HepG2 (cell line): ENCODE measurements around the gene SECTM1. TPM values are rescaled to one million over a fixed set of nuclear protein-coding genes. Genes with fewer than 3 reads are reported as not detected.

Source experiments
- CREB1 ChIP-seq, 2 experiments: fragments of 450-650 bp in 1 of 2; IDR thresholded peaks; 2 replicates each; pipeline ENCODE4 v1.6.1; 2016 to 2017; ENCODE audit warnings: control low read depth in 1 of 2, mild to moderate bottlenecking in 1 of 2, missing compliant biosample characterization in 1 of 2, missing genetic modification characterization in 1 of 2
- ETV6 ChIP-seq: sonication (generic); formaldehyde crosslinking; conservative IDR thresholded peaks from 2 replicates; pipeline ENCODE4 v1.4.0; 2020; ENCODE audit warnings: missing genetic modification reagents
- GATAD1 ChIP-seq: IDR thresholded peaks from 2 replicates; pipeline ENCODE4 v1.6.1; 2016; ENCODE audit warnings: missing genetic modification reagents, missing compliant biosample characterization
- KDM3A ChIP-seq: IDR thresholded peaks from 2 replicates; pipeline ENCODE4 v1.6.1; 2018; ENCODE audit warnings: low read depth, missing compliant biosample characterization
- PITX1 ChIP-seq: sonication (generic); formaldehyde crosslinking; IDR thresholded peaks from 2 replicates; pipeline ENCODE4 v1.5.1; 2020; ENCODE audit warnings: mild to moderate bottlenecking, missing genetic modification reagents
- POLR2AphosphoS5 ChIP-seq: IDR thresholded peaks from 2 replicates; pipeline ENCODE4 v1.6.1; 2012; ENCODE audit warnings: low read depth, low read length
- SETDB1 ChIP-seq: sonication (generic); formaldehyde crosslinking; IDR thresholded peaks from 2 replicates; pipeline ENCODE4 v1.5.1; 2020; ENCODE audit warnings: missing genetic modification reagents, mild to moderate bottlenecking, borderline replicate concordance
- THYN1 ChIP-seq: sonication (generic); formaldehyde crosslinking; IDR thresholded peaks from 2 replicates; pipeline ENCODE4 v1.8.1; 2023; ENCODE audit warnings: low read depth, mild to moderate bottlenecking, moderate library complexity, missing genetic modification reagents, borderline replicate concordance
- ZBTB14 ChIP-seq: sonication (generic); formaldehyde crosslinking; IDR thresholded peaks from 2 replicates; pipeline ENCODE4 v1.4.0; 2020; ENCODE audit warnings: missing genetic modification reagents
- ZNF329 ChIP-seq: sonication (generic); formaldehyde crosslinking; IDR thresholded peaks from 2 replicates; pipeline ENCODE4 v1.9.0; 2021; ENCODE audit warnings: low read depth, mild to moderate bottlenecking, missing genetic modification reagents
- ZNF839 ChIP-seq: sonication (generic); formaldehyde crosslinking; IDR thresholded peaks from 2 replicates; pipeline ENCODE4 v1.4.0; 2020; ENCODE audit warnings: missing genetic modification reagents, mild to moderate bottlenecking, borderline replicate concordance
- ZSCAN21 ChIP-seq: sonication (generic); formaldehyde crosslinking; IDR thresholded peaks from 2 replicates; pipeline ENCODE4 v1.8.0; 2022; ENCODE audit warnings: mild to moderate bottlenecking, missing genetic modification reagents, moderate library complexity, borderline replicate concordance
- polyA plus RNA-seq, 8 experiments: library from polyadenylated mRNA; depleted of rRNA in 3 of 8; stranded (reverse) in 7 of 8; unstranded in 1 of 8; fragments of >200 nt; fragmentation: Illumina TruSeq in 4 of 8; extraction: Trizol in 4 of 8; gene quantifications; 2 replicates each; pipeline versions ENCODE4 v1.2.1 to v1.2.3, GENCODE V29; 2011 to 2016; ENCODE audit warnings: low read depth in 4 of 8, missing spikeins in 1 of 8, mixed read lengths in 1 of 8; ENCODE audit not compliant: insufficient read depth in 1 of 8
- total RNA-seq, 5 experiments: library from RNA; depleted of rRNA; stranded (reverse); fragments of >200 nt; fragmentation: Illumina TruSeq; extraction: Trizol; gene quantifications; 2 replicates each; pipeline ENCODE4 v1.2.3, GENCODE V29; 2016; ENCODE audit warnings: low read depth in 1 of 5
- TF ChIP-seq, protein P1 (sequence below): sonication (generic); formaldehyde crosslinking; IDR thresholded peaks from 2 replicates; pipeline ENCODE4 v1.4.0; 2020; ENCODE audit warnings: missing genetic modification reagents
- TF ChIP-seq, protein P2 (sequence below): sonication (generic); formaldehyde crosslinking; IDR thresholded peaks from 2 replicates; pipeline ENCODE4 v1.8.0; 2022; ENCODE audit warnings: missing genetic modification reagents, mild to moderate bottlenecking, moderate library complexity, borderline replicate concordance
- TF ChIP-seq, protein P3 (sequence below): sonication (generic); formaldehyde crosslinking; IDR thresholded peaks from 2 replicates; pipeline ENCODE4 v1.4.0; 2020; ENCODE audit warnings: mild to moderate bottlenecking, low read depth, missing genetic modification reagents

The SECTM1 gene
- total and polyA plus RNA-seq, 2 of the 13 experiments (the other 11 are each of a cell fraction or from before 2014, with no cell fraction given), result 3.5 to 5.3 TPM

- TF ChIP-seq, protein P1, sequence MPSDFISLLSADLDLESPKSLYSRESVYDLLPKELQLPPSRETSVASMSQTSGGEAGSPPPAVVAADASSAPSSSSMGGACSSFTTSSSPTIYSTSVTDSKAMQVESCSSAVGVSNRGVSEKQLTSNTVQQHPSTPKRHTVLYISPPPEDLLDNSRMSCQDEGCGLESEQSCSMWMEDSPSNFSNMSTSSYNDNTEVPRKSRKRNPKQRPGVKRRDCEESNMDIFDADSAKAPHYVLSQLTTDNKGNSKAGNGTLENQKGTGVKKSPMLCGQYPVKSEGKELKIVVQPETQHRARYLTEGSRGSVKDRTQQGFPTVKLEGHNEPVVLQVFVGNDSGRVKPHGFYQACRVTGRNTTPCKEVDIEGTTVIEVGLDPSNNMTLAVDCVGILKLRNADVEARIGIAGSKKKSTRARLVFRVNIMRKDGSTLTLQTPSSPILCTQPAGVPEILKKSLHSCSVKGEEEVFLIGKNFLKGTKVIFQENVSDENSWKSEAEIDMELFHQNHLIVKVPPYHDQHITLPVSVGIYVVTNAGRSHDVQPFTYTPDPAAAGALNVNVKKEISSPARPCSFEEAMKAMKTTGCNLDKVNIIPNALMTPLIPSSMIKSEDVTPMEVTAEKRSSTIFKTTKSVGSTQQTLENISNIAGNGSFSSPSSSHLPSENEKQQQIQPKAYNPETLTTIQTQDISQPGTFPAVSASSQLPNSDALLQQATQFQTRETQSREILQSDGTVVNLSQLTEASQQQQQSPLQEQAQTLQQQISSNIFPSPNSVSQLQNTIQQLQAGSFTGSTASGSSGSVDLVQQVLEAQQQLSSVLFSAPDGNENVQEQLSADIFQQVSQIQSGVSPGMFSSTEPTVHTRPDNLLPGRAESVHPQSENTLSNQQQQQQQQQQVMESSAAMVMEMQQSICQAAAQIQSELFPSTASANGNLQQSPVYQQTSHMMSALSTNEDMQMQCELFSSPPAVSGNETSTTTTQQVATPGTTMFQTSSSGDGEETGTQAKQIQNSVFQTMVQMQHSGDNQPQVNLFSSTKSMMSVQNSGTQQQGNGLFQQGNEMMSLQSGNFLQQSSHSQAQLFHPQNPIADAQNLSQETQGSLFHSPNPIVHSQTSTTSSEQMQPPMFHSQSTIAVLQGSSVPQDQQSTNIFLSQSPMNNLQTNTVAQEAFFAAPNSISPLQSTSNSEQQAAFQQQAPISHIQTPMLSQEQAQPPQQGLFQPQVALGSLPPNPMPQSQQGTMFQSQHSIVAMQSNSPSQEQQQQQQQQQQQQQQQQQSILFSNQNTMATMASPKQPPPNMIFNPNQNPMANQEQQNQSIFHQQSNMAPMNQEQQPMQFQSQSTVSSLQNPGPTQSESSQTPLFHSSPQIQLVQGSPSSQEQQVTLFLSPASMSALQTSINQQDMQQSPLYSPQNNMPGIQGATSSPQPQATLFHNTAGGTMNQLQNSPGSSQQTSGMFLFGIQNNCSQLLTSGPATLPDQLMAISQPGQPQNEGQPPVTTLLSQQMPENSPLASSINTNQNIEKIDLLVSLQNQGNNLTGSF, result no peak
- TF ChIP-seq, protein P2, sequence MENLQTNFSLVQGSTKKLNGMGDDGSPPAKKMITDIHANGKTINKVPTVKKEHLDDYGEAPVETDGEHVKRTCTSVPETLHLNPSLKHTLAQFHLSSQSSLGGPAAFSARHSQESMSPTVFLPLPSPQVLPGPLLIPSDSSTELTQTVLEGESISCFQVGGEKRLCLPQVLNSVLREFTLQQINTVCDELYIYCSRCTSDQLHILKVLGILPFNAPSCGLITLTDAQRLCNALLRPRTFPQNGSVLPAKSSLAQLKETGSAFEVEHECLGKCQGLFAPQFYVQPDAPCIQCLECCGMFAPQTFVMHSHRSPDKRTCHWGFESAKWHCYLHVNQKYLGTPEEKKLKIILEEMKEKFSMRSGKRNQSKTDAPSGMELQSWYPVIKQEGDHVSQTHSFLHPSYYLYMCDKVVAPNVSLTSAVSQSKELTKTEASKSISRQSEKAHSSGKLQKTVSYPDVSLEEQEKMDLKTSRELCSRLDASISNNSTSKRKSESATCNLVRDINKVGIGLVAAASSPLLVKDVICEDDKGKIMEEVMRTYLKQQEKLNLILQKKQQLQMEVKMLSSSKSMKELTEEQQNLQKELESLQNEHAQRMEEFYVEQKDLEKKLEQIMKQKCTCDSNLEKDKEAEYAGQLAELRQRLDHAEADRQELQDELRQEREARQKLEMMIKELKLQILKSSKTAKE, result no peak
- TF ChIP-seq ZBTB14 (CRISPR knock-in tag) (no peak), ZNF839 (CRISPR knock-in tag) (no peak), ETV6 (CRISPR knock-in tag) (peak; percentile 21; the same call in 1 of the 2 replicates), THYN1 (CRISPR knock-in tag) (no peak), POLR2AphosphoS5 (peak; percentile 36; the same call in 1 of the 2 replicates), PITX1 (CRISPR knock-in tag) (peak; percentile 60; the same call in 1 of the 2 replicates), CREB1 (IDR thresholded peaks at IDR 0.05) (no peak), CREB1 (CRISPR knock-in tag; IDR thresholded peaks at IDR 0.05) (no peak), SETDB1 (CRISPR knock-in tag) (no peak), KDM3A (CRISPR knock-in tag) (0 out of 2 replicates have a peak, but pooled peaks have one; percentile 37), ZNF329 (CRISPR knock-in tag) (0 out of 2 replicates have a peak, but pooled peaks have one; percentile 25), GATAD1 (peak; percentile 63), ZSCAN21 (CRISPR knock-in tag) (no peak)
- TF ChIP-seq, protein P3, sequence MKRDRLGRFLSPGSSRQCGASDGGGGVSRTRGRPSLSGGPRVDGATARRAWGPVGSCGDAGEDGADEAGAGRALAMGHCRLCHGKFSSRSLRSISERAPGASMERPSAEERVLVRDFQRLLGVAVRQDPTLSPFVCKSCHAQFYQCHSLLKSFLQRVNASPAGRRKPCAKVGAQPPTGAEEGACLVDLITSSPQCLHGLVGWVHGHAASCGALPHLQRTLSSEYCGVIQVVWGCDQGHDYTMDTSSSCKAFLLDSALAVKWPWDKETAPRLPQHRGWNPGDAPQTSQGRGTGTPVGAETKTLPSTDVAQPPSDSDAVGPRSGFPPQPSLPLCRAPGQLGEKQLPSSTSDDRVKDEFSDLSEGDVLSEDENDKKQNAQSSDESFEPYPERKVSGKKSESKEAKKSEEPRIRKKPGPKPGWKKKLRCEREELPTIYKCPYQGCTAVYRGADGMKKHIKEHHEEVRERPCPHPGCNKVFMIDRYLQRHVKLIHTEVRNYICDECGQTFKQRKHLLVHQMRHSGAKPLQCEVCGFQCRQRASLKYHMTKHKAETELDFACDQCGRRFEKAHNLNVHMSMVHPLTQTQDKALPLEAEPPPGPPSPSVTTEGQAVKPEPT, result 0 out of 2 replicates have a peak, but pooled peaks have one; percentile 15
These were observed 30.3 kb downstream of the SECTM1 start (continued) for GRCh38 chr17:82302991-82303943.
